GM18951 (cell line): ENCODE data around the gene KRT80.

Experiments used
- POLR2A ChIP-seq: IDR thresholded peaks from 4 replicates; pipeline ENCODE4 v1.6.1; 2011; ENCODE audit warnings: mild to moderate bottlenecking; ENCODE audit not compliant: insufficient read length, insufficient read depth; ENCODE audit errors: extremely low read depth
- in situ Hi-C: fragments of 300-500 bp; cut with MboI; formaldehyde crosslinking; loops from one replicate; pipeline ENCODE4 v1.12.0; 2022; ENCODE audit warnings: low sequenced_read_pairs, mixed read lengths, inconsistent platforms; ENCODE audit not compliant: unreplicated experiment

KRT80 gene

DNA sequence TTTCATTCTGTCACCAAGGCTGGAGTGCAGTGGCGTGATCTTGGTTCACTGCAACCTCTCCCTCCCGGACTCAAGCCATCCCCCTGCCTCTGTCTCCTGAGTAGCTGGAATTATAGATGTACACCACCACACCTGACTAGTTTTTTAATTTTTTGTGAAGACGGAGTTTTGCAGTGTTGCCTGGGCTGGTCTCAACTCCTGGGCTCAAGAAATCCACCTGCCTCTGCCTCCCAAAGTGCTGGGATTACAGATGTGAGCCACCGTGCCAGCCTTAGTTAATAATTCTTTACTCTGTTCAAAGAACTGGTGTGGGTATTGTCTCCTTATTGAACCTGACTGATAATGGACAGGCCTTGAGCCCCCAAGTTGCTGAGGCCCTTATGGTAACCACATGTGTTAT is 30.9 kb upstream of the KRT80 start:
- TF ChIP-seq POLR2A = no peak
- in situ Hi-C loops = no loop called here

DNA sequence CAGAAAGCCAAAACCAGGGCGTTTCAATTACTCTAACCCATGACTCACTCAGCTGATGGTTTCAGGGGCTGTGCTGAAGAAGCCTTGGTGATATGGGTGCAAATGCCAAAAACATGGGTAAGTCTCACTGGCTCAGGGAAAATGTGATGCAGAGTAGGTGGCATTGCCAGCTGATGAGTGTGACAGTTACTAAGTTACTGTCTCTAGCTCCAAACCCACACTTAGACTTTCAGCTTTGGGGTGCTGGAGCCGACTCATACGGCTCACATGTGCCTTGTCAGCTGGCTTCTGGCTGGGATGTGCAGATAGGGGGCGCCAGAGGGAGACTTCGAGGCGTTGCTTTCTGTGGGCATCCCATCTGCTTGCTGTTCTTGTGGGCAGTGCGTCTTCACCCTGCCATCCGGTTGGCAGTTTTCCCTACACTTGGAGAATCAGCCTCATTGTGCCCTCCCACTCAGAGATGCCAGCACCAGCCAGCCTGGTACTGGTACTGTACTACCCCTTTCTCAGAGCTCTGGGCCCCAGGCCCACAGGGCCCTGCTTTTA is 30.2 kb upstream of the KRT80 start:
- TF ChIP-seq POLR2A = no peak
- in situ Hi-C loops = no loop called here

DNA sequence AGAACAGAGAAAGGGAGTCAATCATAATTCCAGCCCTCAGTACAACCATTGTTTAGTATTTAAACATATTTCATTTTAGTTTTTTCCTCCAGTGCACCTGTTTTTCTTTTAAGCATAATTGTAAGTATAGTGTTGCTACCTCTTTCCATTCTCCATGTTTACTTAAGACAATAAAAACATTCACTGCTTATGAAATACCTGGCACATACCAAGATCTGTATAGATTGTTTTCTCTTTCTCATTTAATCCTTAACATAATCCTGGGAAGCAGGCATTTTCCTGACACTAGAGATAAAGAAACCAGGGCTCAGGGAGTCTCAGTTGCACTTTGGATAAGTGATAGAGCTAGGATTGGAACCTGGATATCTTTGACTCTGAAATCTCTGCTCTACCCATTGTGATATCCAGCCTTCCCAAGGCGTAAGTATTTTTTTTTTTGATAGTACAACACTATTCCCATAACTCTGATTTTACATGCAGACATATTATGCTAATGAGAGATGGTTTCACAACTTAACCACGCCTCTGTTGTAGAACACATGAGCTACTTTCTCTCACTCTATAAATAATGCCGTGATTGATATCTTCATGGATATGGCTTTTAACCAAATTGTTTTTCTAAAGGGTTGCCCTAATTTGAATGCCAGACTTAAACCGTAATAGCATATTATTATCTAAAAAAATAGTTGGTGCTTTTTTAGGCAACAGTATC is 29.4 kb upstream of the KRT80 start:
- TF ChIP-seq POLR2A = no peak
- in situ Hi-C loops = no loop called here

DNA sequence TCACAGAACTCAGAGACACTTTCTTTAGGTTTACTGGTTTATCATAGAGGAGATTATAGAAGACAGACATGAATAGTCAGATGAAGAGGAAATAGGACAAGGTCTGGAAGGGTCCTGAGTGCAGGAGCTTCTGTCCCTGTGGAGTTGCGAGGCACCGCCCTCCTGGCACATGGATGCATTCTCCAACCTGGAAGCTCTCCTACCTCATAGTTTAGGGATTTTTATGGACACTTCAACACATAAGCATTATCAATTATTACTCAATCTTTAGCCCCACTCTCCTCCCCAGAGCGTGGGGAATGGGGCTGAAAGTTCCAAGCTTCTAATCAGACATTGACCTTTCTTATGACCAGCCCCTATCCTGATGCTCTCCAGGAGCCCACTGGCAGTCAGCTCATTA is 28.7 kb upstream of the KRT80 start:
- TF ChIP-seq POLR2A = no peak

DNA sequence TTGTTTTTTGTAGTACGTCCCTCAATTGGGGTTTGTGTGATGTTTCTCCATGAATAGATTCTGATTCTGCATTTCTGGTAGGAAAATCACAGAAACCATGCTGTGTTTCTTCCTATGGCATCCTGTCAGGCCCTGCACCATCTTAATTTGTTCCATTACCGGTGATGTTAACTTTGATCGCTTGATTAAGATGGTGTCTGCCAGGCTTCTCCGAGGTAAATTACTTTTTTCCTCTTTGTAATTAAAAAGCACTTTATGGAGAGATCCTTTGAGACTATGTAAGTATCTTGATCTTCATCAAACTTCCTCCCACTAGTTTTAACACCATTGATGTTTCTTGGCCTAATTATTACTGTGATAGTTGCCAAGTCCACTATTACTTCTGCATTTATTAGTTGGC is 26.2 kb upstream of the KRT80 start:
- in situ Hi-C loops = no loop called here
- TF ChIP-seq POLR2A = no peak

More for the DNA sequence above, 28.7 kb upstream of the KRT80 start:
- in situ Hi-C loops = no loop called here

DNA sequence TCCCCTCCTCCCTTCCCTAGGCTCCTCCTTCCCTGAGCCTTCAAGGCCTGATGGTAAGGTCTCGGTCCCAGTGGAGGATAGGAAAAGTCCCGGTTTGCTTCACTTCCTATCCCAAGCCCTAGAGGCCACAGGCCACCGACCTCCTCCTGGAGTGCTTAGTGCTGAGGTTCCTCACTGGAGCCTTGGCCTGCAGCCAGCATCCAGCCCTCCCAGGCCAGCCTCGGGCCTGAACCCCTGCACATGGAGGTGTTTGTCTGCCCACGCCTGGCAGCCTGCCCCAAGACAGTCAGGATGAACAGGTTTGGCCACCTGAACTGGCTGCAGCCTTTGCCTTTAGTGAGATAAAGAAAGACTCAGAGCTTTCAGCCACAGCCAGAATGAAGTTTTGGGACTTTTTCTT is 25.4 kb upstream of the KRT80 start:
- in situ Hi-C loops = no loop called here
- TF ChIP-seq POLR2A = no peak

DNA sequence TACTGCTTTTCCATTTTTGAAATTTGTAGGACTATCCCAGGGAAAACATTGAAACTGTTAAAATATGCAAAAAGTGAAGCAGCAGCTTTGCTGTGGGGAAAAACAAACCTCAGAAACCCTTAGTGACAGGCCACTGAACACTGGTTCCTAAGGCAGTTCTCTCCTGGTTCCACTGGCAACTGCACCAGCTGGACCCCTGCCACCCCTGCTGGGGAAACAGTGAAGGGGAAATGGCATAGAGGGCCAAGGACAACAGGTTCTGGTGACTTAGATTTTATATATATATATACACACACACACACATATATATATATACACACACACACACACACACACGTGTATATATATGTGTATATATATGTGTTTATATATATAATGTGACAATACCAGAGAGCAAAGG is 25.0 kb upstream of the KRT80 start:
- no peak for TF ChIP-seq POLR2A
- in situ Hi-C loops = no loop called here

DNA sequence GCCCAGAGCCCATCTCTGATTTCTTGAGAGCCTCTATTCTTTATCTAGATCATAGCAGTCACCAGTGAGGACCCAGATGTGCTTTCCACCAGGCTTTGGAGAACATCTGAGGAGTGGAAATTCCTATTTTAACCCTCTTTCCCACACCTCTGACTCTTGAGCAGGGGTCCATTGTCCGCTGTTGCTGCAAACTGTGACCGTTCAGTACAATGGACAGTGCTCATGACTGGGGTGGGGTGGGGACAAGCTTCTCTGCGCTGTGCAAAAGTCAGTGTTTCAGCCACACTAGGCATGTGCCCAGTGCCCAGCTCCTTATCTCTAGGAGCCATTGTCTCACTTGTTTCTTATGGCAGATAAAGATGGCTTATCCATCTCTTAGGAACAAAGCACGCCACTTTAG is 24.3 kb upstream of the KRT80 start:
- in situ Hi-C loops = no loop called here
- no peak for TF ChIP-seq POLR2A

DNA sequence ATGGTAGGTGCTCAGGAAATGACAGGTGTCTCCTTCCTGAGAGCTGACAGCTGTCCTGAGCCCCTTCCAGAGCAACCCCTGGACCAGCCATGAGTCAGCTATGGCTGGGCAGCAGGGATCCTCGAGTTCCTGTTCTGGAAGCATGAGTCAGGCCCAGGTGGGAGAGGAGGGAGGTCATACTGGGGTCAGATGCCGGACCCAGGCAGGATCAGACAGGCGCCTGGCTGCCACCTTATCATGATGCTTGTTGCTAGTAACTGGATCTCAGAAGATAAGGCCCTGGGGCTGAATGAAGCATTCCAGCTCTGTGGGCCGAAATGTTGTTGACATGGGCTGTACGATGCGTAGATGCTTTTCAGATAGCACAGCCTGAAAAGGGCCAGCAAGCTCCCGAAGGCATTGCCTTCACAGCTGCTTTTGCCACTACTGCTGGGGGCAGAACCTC is 23.8 kb upstream of the KRT80 start:
- in situ Hi-C loops = no loop called here
- no peak for TF ChIP-seq POLR2A

DNA sequence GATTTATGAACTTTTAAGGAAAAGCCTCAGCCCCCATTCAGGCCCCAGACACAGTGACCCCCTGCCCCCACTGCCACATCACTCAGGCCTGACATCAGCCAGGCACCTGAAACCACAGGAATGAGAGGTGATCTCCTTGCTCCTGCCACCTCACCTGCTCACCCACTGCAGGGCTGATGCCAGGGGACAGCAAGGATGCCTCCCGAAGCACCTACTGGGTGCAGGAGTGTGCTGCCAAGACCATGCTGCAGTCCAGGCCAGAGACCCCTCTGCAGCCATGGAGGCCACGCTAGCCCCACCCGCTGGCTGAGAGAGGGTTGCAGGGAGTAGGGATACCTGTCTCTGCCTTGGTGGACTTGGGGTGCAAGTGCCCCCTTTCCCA is 22.6 kb upstream of the KRT80 start:
- in situ Hi-C loops = no loop called here
- no peak for TF ChIP-seq POLR2A

DNA sequence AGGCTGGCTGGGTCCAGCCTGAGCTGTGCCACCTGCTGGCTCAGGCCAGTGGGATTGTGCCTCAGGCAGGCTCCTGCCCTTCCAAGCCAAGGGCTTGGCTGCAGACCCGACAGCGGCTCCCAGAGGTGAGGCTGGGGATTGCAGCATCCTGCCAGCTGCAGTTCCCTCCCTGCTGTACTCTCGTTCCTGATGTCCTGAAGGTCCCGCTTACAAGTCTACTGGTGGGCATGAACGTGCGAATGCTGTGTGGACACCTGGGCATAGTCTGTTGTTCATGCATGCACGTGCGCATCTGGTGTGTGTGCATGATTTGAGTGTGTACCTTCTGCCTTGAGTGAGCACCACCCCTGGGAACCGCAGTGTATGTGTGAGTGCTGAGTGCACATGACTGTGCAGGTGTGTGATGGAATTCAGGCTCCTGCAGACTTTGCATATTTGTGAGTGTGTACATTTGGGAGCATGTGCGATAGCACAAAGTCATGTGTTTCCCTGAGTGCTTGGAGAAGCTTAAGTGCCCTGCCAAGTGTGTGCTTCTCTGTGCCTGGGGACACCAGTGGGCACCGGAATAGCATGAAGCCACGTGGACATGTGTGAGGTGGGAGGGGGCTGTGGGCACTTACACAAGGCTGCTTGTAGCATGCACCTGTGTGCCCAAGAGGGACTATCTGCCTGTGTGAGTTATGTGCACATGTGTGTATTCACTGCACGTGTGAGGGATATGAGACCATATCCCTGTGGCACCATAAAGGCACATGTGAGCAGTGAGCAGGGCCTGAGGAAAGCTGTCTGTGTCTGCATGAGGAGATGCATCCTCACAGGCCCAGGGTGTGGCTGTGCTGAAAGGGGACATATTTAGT is 22.0 kb upstream of the KRT80 start:
- TF ChIP-seq POLR2A = no peak
- in situ Hi-C loops = no loop called here

DNA sequence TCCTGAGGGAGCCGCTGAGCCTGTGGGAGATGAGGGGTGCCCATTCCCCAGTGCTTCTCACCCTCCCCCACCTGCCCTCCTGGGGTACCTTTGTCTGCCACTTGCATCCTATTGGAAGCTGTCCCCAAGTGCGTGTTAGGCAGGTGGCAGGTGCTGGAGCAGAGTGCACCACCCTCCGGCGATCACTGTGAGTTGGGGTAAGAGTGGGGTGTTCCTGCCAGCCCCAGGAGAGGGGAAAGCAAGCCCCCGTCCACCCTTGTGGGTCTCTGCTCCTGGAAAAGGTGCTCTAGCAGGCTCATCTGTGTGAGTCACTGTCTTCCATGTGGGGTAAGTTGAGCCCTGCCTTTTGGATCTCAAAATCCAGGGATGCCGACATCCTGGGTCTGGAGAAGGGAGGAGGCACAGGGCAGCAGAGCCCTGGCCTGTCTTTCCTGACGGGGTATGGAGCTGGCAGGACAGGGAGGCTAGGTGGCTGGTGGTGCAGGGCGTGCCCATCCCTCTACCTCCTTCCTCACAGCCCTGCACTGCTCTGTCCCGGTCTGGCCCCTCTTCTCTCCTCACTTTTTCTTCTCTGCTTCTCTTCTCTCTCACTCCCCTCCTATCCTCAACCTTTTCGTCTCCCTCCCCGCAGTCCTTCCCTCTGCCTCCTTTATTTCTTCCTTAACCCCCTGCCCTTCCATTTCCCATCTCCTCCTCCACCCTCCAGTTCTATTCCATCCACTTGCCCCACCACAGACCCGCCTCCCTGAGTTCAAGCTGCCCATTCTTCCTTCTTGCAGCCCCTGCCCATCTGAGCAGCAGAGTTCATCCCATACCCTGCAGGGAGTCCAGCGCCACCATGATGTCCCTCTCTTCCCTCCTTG is 21.1 kb upstream of the KRT80 start:
- in situ Hi-C loops = no loop called here
- no peak for TF ChIP-seq POLR2A
